Mucosa of stomach (tissue), 1 donor: ENCODE measurements around the gene B4GALNT1.

Experiments
- H3K27me3 ChIP-seq: one replicate; pipeline ENCODE4 v1.7.0; 2013; ENCODE audit warnings: mild to moderate bottlenecking, low read length; ENCODE audit not compliant: control insufficient read depth, insufficient read depth
- H3K36me3 ChIP-seq: one replicate; pipeline ENCODE4 v1.7.0; 2013; ENCODE audit warnings: low read length; ENCODE audit not compliant: control insufficient read depth, insufficient read depth
- H3K4me1 ChIP-seq: one replicate; pipeline ENCODE4 v1.7.0; 2013; ENCODE audit warnings: mild to moderate bottlenecking, low read length; ENCODE audit not compliant: control insufficient read depth, insufficient read depth
- H3K4me3 ChIP-seq: one replicate; pipeline ENCODE4 v1.7.0; 2013; ENCODE audit warnings: low read length
- H3K9ac ChIP-seq: one replicate; pipeline ENCODE4 v1.7.0; 2013; ENCODE audit warnings: mild to moderate bottlenecking, low read length, moderate library complexity
- H3K9me3 ChIP-seq: one replicate; pipeline ENCODE4 v1.7.0; 2013; ENCODE audit warnings: mild to moderate bottlenecking, low read length, moderate library complexity; ENCODE audit not compliant: control insufficient read depth
- donor health status: Pancreatic carcinoma.

B4GALNT1 gene

GRCh38 chr12:57582440-57582839 is 50.6 kb downstream of the B4GALNT1 start:
- Histone ChIP-seq H3K9me3 (no peaks in the 10 kb centered on the region), H3K36me3 (no peaks in the 10 kb centered on the region), H3K27me3 (peaks cover 6% of the 10 kb centered on the region), H3K4me3 (no peak overlapping the region), H3K9ac (no peak overlapping the region), H3K4me1 (no peaks in the 10 kb centered on the region)

- Histone ChIP-seq H3K9ac (no peak overlapping the region), H3K27me3 (peaks cover 6% of the 10 kb centered on the region), H3K36me3 (no peaks in the 10 kb centered on the region), H3K4me3 (no peak overlapping the region), H3K9me3 (no peaks in the 10 kb centered on the region), H3K4me1 (no peaks in the 10 kb centered on the region)
Measured at GRCh38 chr12:57581802-57582201, 51.2 kb downstream of the B4GALNT1 start.

- H3K4me1 ChIP-seq: no peaks in the 10 kb centered on the region
- peaks cover 5% of the 10 kb centered on the region for H3K27me3 ChIP-seq
- no peaks in the 10 kb centered on the region for H3K9me3 ChIP-seq
- no peaks in the 10 kb centered on the region for H3K36me3 ChIP-seq
- H3K4me3 ChIP-seq: no peak overlapping the region
- H3K9ac ChIP-seq: no peak overlapping the region
Measured at GRCh38 chr12:57580466-57580795, 52.6 kb downstream of the B4GALNT1 start.

- peaks cover 3% of the 10 kb centered on the region for H3K27me3 ChIP-seq
- no peaks in the 10 kb centered on the region for H3K36me3 ChIP-seq
- H3K4me3 ChIP-seq: no peak overlapping the region
- no peak overlapping the region for H3K9ac ChIP-seq
- H3K9me3 ChIP-seq: no peaks in the 10 kb centered on the region
- H3K4me1 ChIP-seq: no peaks in the 10 kb centered on the region
Measured at GRCh38 chr12:57579677-57580465, 53.1 kb downstream of the B4GALNT1 start.

GRCh38 chr12:57579011-57579410 is 54.0 kb downstream of the B4GALNT1 start:
- H3K27me3 ChIP-seq: peaks cover 3% of the 10 kb centered on the region
- no peak overlapping the region for H3K9ac ChIP-seq
- no peaks in the 10 kb centered on the region for H3K9me3 ChIP-seq
- no peak overlapping the region for H3K4me3 ChIP-seq
- H3K4me1 ChIP-seq: no peaks in the 10 kb centered on the region
- H3K36me3 ChIP-seq: no peaks in the 10 kb centered on the region

GRCh38 chr12:57577981-57578758 is 54.8 kb downstream of the B4GALNT1 start:
- Histone ChIP-seq H3K27me3 (peaks cover 3% of the 10 kb centered on the region), H3K36me3 (no peaks in the 10 kb centered on the region), H3K4me3 (no peak overlapping the region), H3K9me3 (no peaks in the 10 kb centered on the region), H3K4me1 (no peaks in the 10 kb centered on the region), H3K9ac (no peak overlapping the region)

- Histone ChIP-seq H3K27me3 (no peaks in the 10 kb centered on the region), H3K4me1 (no peaks in the 10 kb centered on the region), H3K9me3 (no peaks in the 10 kb centered on the region), H3K36me3 (no peaks in the 10 kb centered on the region), H3K9ac (no peak overlapping the region), H3K4me3 (no peak overlapping the region)
Measured at GRCh38 chr12:57576613-57577160, 56.3 kb downstream of the B4GALNT1 start.
